Testis (tissue), 3 donors: ENCODE data around the gene MRPS14. TPM values are rescaled to one million over a fixed set of nuclear protein-coding genes. Genes with fewer than 3 reads are reported as not detected.

Source experiments
- DNase-seq: peaks from one replicate; pipeline ENCODE4 v3.0.0-alpha.2; 2019
- H3K27ac ChIP-seq, 2 donors: fragments of 200-600 bp; sonication (generic); one replicate each; pipeline ENCODE4 v1.5.1; 2019
- H3K27me3 ChIP-seq: fragments of 200-600 bp; sonication (generic); one replicate; pipeline ENCODE4 v1.5.1; 2019
- H3K36me3 ChIP-seq: fragments of 200-600 bp; sonication (generic); one replicate; pipeline ENCODE4 v1.5.1; 2017; ENCODE audit warnings: low read depth; ENCODE audit errors: missing control alignments
- H3K4me1 ChIP-seq: fragments of 200-600 bp; sonication (generic); one replicate; pipeline ENCODE4 v1.5.1; 2019
- H3K4me3 ChIP-seq, 2 donors: fragments of 200-600 bp; sonication (generic); one replicate each; pipeline ENCODE4 v1.5.1; 2017 to 2019
- H3K9me3 ChIP-seq: fragments of 200-600 bp; sonication (generic); one replicate; pipeline ENCODE4 v1.5.1; 2017
- CTCF ChIP-seq, 3 experiments: fragments of 450-650 bp in 2 of 3; fragments of 200-600 bp in 1 of 3; sonication (generic) in 1 of 3; IDR thresholded peaks; one replicate each; pipeline ENCODE4 v1.5.1; 2016 to 2019; ENCODE audit warnings: antibody characterized with exemption in 3 of 3, mild to moderate bottlenecking in 2 of 3, moderate library complexity in 1 of 3
- POLR2A ChIP-seq: fragments of 450-650 bp; IDR thresholded peaks from one replicate; pipeline ENCODE4 v1.6.1; 2017; ENCODE audit warnings: antibody characterized with exemption, mild to moderate bottlenecking, moderate library complexity
- WGBS, 2 donors: methylation state at CpG; one replicate each; pipeline ENCODE4 v1.1.5; 2018; 5-methylcytosine and 5-hydroxymethylcytosine counted together
- intact Hi-C: fragments of 100-400 bp; cut with DNase I; formaldehyde crosslinking; loops from one replicate; pipeline ENCODE4 v1.15.1; 2023; ENCODE audit warnings: low total_unique reads
- polyA plus RNA-seq: library from polyadenylated mRNA; stranded (reverse); fragments of 350-450 nt; fragmentation: Illumina TruSeq; extraction: RNeasy Lipid Tissue Mini Kit (QIAGEN cat#74804); gene quantifications from one replicate; pipeline ENCODE4 v1.2.3, GENCODE V29; 2014; ENCODE audit warnings: low read depth, low replicate concordance; ENCODE audit not compliant: insufficient read depth
- total RNA-seq, 2 donors: library from RNA; depleted of rRNA; stranded (reverse); fragments of >200 nt; gene quantifications; one replicate each; pipeline ENCODE4 v1.2.3, GENCODE V29; 2016

Gene MRPS14
- total and polyA plus RNA-seq, 3 donors from 2014 or later = 30.2 to 42.8 (median 31.2) TPM

DNA sequence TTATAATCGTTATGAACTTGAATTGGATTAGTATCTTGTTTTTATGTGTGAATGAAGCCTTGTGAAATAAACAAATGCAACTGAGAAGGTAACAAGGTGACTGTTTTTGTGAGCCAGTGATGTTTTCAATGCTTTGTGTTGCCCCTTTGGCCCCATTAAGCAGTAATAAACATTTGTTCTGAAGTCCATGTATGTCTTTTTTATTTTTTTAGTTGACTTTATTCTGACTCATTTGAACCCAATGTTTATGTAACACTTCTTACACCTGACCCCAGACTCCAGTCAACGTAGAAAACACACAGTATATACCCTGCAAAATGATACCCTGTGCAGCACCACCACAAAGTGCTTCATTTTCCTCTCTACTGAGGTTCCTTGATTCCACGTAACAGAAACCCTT, 28.1 kb downstream of the MRPS14 start:
- H3K4me3 ChIP-seq = no peak overlapping the region
- no peak for DNase-seq
- intact Hi-C loops = no loop called here
- no peaks in the 10 kb centered on the region for H3K9me3 ChIP-seq
- no peaks in the 10 kb centered on the region for H3K4me1 ChIP-seq
- TF ChIP-seq POLR2A (no peak), CTCF (IDR thresholded peaks at IDR 0.05) (no peak)
- no peak overlapping the region for H3K27ac ChIP-seq
- H3K27me3 ChIP-seq = no peaks in the 10 kb centered on the region
- 81 to 83% methylated on average over 3 of the region's 3 CpGs for WGBS, 2 donors
- H3K36me3 ChIP-seq = no peaks in the 10 kb centered on the region

DNA sequence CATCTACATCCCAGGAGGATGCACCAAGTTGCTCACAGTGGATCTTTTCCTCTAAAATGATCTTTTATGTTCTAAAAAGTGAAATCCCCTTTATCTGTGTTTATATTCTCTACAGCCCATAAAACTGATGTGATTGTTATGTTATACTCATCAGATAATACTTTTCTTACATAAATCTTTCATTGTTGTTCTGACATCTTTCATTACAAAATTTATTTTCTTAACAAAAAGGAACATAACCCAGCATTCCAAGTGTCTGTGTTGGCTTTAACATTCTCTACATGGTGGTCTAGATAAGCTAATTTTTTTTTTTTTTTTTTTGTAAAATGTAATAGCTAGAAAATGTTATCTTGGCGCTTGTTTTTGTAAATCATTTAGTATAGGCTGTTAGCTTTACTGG, 31.8 kb downstream of the MRPS14 start:
- Histone ChIP-seq H3K36me3 (no peaks in the 10 kb centered on the region), H3K4me3 (no peak overlapping the region), H3K4me1 (no peaks in the 10 kb centered on the region), H3K9me3 (no peaks in the 10 kb centered on the region), H3K27me3 (no peaks in the 10 kb centered on the region), H3K27ac (no peak overlapping the region)
- DNase-seq = no peak
- WGBS, 2 donors = 82% methylated on average over 1 of the region's 1 CpG
- intact Hi-C loops = no loop called here
- TF ChIP-seq POLR2A (no peak), CTCF (IDR thresholded peaks at IDR 0.05) (no peak)

- no peak for DNase-seq
- no peaks in the 10 kb centered on the region for H3K9me3 ChIP-seq
- no peaks in the 10 kb centered on the region for H3K4me1 ChIP-seq
- peak overlapping the region; percentile 69 to 84 for H3K27ac ChIP-seq
- WGBS, 2 donors = 43 to 46% methylated on average over 6 of the region's 6 CpGs
- H3K36me3 ChIP-seq = no peaks in the 10 kb centered on the region
- peak overlapping the region; percentile 29 to 46 for H3K4me3 ChIP-seq
- no peaks in the 10 kb centered on the region for H3K27me3 ChIP-seq
- TF ChIP-seq CTCF (IDR thresholded peaks at IDR 0.05) = no peak
- TF ChIP-seq POLR2A = no peak
- intact Hi-C loops = no loop called here
Observed at GRCh38 chr1:174990382-174990999, 32.7 kb downstream of the MRPS14 start.

DNA sequence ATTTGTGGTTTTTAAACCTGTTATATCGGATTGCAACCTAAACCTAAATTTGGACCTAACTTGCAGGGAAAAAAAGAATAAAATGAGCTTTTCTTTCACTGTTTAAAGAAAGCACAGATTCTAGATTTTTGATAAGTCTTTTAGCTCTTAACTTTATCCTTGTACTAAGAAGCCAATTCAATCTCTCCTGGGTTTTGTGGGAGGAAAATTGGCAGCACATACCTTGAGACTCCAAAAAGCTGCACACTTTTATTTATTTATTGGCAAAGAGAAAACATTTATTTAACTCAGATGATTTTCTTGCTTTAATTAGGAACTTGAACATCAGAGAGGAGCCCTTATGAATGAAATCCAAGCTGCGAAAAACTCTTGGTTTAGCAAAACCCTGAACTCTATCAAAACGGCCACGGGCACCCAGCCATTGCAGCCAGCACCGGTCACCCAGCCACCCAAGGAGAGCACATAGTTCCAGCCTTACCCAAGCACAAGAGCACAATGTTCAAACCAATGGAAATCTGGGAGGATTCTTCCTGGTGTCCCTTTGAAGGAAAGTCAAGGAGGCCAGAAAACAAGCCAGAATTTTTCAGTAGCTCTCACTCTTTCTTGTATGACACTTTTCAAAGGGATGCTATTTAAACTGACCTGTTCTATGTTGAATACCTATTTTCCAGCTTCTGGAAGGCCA, 33.5 kb downstream of the MRPS14 start:
- intact Hi-C loops = loop anchor here (10.0 kb wide), 1 partner anchor 225 kb away; no protein-coding TSS in a partner anchor
- WGBS, 2 donors = 39 to 59% methylated on average over 5 of the region's 5 CpGs
- no peaks in the 10 kb centered on the region for H3K36me3 ChIP-seq

More for the DNA sequence above, 33.5 kb downstream of the MRPS14 start:
- Histone ChIP-seq H3K9me3 (no peaks in the 10 kb centered on the region), H3K4me1 (no peaks in the 10 kb centered on the region), H3K27ac (peak overlapping the region; percentile 69 to 84), H3K27me3 (no peaks in the 10 kb centered on the region), H3K4me3 (peak overlapping the region in 1 of 2 donors; percentile 29)
- peak; percentile 56 for DNase-seq
- no peak for TF ChIP-seq CTCF (IDR thresholded peaks at IDR 0.05)
- TF ChIP-seq POLR2A = no peak
